GM21723 (cell line): ENCODE results near the gene SLC66A2.

Experiments used
- ATAC-seq: cut with Tn5 transposase; IDR thresholded peaks from one replicate; pipeline ENCODE4 v1.9.1; 2021; ENCODE audit warnings: mild to moderate bottlenecking, moderate library complexity; ENCODE audit not compliant: unreplicated experiment

Gene SLC66A2

GRCh38 chr18:79852561-79853302 is 98.7 kb downstream of the SLC66A2 start:
- ATAC-seq, result no peak
